Measurements from ENCODE around the gene AMPD1.

The AMPD1 gene

DNA sequence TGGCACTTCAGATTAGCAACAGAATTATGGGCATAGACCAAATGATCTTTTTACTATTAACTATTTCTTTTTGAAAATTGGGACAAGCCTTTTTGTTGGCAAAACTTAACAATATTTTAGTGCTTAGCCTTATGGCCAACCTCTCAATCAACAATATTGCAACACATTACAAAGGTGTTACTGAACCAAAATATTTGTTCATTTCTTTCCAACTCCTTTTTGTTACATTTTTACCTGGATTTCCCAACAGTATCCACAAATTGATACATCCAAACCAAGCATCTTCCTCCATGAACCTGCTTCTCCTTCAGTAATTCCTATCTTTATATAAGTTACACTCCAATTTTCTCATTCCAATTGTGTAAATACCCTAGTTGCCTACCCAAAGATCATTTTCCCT lies 1.5 kb upstream of the AMPD1 start:
- no peak for DNase-seq

DNA sequence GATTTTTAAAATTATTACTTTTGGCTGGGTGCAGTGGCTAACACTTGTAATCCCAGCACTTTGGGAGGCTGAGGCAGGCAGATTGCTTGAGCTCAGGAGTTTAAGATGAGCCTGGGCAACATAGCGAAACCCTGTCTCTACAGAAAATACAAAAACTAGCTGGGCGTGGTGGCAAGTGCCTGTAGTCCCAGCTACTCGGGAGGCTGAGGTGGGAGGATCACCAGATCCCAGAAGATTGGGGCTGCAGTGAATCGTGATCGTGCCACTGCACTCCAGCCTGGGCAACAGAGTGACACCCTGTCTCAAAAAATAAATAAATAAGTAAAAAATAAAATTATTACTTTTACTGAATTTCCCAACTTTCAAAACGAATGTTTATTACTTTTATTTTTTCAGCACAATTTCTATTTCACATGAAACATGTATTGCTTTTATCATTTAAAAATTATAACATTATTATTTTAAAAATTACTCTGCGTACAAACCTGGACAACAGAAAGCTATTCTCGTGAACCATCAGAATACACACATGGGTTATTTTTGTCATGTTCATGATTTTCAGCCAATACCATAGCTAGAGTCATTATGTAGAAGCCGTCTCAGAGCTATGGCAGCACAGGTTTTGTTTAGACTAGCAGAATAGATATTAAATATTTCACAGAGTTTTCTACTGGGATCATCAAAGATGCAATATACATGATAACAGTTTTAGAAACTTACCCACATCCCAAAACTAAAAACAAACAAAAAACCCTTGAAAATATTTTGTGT lies 621 bp downstream of the AMPD1 start:
- no peak for DNase-seq

DNA sequence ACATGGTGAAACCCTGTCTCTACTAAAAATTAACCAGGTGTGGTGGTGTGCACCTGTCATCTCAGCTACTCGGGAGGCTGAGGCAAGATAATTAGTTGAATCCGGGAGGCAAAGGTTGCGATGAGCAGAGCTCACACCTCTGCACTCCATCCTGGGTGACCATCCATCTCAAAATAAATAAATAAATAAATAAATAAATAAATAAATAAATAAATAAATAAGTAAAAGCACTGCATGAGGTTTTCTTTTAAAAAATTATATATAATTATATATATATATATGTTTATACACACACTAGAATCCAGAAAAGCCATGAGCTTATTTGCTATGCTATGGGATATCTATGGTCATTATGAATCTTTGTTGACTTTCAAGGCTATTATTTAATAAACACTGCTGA lies 2.4 kb downstream of the AMPD1 start:
- no peak for DNase-seq

DNA sequence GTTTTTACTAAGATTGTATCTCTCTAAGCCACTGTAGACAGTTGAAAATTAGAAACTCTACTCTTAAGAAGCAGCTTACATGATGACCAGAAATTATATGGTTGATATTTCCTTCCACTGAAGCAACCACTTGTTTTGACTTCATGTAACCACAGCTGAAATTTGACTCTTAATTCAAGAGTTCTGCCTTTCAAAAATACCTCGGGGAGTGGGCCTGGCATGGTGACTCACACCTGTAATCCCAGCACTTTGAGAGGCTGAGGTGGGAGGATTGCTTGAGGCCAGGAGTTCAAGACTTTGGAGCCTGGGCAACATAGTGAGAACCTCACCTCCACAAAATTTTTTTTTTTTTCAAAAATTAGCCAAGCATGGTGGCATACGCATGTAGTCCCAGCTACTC lies 4.3 kb downstream of the AMPD1 start:
- DNase-seq = no peak

DNA sequence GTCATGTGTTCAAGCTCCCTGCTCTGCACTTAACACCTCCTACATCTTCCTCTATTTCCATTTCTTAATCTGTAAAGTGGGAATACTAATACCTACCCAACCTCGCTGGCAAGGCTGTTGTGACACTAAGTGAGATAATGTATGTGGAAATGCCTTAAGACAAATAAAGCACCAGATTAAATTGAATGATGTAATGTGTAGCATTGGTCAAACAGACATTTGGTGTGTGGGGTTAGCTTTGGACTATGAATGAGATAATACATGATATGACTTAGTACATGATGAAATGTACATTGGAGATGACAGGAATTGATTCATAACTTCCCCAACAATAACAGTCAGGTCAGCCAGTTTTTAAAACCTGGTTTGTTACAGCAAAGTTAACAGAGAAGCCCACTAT lies 5.2 kb downstream of the AMPD1 start:
- DNase-seq = no peak

DNA sequence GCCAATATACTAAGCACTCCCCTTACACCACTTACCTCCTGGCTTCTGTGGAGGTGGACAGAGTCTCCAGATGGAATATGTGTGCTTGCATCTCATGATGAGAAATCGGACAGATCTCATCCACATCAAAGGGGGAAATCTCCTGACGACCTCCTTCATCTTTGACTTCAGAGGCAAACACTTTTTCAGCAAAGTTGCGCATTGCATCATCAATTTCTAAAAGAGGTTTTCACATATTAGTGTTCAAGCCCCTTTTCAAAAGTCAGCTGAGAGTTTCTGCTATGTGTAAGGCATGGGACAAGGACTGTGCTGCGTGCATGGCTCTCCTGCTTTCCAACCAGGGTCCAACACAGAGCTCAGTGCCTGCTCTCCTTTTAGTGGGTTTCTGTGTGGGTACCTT lies 6.8 kb downstream of the AMPD1 start:
- no peak for DNase-seq

DNA sequence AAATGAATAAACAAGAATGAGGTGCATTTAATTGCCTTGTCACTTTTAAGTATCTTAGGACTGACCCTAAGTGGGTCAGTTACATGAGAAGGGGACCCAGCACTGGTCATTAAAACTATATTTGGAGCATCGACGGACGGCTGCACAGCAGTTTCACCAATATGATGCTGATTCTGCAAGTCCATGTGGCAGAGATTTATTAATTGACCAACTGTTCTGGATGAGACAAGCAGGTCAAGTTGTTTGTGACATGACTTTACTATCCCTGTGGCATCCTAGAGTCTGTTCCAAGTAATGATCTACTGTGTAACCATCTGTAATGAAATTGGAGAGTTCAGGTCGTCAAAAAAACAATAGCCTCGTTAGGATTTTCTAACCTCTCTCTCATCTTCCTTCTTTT lies 9.5 kb downstream of the AMPD1 start:
- DNase-seq = no peak

DNA sequence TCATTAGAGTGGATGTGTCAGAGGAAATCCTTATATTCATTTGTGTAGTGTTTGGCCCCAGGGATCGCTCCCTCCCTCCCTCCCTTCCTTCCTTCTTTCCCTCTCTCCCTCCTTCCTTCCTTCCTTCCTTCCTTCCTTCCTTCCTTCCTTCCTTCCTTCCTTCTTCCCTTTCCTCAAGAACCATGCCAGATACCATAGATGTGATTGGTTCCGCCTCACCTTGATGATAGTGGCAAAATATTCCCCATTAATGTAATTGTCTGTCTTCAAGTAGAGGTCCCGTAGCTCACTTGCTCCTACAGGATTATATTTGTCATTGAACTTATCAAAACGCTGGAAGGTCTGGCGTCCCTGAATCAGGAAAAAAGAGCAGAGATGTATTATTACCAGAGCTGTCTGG lies 17.7 kb downstream of the AMPD1 start:
- no peak for DNase-seq

DNA sequence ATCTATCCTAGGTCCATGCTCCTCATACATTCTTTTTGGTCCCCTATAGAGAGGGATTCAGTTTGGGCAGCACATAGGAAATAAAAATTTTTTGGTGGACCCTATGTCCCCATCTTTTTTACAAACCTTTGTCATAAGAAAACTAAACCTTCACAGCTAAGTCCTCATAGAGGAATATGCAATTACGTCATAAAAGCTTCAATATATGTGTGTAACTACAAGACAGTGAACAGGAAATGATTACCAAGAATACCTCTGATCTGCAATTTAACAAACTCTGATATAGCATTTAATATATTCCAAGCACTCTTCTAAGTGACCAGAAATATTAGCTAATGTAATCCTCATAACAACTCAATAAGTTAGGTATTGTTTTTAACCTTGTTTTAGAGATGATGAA lies 19.2 kb downstream of the AMPD1 start:
- DNase-seq = no peak

DNA sequence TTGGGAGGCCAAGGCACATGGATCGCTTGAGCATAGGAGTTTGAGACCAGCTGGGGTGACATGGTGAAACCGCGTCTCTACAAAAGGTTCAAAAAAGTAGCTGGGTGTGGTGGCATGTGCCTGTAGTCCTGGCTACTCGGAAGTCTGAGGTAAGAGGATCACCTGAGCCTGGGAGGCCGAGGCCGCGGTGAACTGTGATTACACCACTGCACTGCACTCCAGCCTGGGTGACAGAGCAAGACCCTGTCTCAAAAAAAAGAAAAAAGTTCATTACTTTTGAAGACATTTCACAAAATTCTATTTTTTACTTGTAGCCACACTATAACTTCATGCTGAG lies 23.4 kb downstream of the AMPD1 start:
- DNase-seq = no peak

DNA sequence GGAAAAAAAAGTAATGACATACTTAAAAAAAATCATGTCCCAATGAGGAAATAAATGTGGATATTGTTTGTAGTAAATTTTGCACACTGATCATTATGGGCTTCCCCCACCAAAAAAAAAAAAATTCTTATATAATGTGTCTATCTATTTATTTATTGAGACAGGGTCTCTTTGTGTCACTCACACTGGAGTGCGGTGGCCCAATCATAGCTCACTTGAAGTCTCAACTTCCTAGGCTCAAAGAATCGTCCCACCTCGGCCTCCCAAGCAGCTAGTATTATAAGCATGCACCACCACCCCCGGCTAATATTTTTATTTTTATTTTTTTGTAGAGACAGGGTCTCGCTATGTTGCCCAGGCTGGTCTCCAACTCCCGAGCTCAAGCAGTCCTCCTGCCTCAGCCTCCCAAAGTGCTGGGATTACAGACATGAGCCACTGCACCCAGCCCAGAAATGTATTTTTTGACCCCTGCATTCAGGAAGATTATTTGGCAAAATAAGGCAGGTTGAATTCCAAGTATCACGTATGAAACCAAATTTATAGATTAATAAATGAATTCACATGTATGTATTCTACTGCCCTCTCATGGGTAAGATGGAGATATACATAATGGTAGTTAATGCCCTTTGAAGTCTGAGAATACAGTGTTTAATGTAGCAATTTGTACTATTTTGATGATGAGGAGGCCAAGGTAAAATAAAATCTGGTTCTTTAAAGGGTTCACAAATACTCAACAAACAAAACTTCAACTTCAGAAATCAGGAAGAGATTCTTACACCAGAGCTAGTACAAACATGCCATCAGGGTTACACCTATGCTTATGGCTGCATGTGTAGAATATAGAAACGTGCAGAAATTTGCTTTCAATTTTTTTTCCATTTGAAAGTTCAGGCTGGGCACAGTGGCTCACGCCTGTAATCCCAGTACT lies 24.1 kb downstream of the AMPD1 start:
- no peak for DNase-seq

DNA sequence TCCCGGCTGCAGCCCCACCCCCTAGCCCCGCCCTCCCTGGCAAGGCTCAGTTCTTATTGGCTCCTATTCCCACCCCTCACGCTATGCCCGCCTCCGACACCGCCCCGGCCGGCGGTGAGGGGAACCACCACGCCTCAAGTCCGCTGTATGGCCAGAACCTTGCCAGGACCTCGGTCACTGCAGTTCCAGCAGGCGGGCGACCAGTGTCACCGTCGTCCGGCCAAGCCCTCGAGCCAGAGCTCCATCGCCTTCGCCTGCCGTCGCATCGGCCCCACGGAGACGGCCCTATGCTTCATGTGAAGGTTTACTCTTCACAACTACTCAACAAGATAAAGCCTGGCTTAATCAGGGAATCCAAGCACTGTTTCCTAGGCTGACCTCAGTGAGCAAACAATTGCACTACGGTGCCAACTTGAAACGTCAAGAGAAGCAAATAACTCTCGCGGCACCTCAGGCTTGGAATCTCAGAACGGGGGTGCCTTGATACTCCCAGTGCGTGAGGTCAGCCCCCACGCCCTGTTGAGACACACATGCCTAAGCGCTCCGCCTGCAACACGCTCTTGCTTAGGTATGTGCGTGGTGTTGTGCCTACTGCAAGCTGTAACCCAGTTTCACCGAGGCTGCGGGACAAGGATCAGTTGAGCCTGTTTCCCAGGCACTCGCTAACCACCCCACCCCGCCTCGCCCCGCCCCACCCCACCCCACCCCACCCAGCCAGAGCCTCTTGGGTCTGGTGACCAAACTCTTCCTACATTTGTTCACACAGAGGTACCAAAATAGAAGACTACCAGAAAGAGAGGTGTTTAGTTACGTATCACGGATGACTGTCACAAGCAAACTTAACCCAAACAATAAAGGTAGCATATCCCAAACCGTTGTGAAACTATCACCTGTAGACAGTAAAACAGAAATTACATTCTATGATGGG lies 25.0 kb downstream of the AMPD1 start:
- DNase-seq = peak; percentile 60 to 75 (median 63)

DNA sequence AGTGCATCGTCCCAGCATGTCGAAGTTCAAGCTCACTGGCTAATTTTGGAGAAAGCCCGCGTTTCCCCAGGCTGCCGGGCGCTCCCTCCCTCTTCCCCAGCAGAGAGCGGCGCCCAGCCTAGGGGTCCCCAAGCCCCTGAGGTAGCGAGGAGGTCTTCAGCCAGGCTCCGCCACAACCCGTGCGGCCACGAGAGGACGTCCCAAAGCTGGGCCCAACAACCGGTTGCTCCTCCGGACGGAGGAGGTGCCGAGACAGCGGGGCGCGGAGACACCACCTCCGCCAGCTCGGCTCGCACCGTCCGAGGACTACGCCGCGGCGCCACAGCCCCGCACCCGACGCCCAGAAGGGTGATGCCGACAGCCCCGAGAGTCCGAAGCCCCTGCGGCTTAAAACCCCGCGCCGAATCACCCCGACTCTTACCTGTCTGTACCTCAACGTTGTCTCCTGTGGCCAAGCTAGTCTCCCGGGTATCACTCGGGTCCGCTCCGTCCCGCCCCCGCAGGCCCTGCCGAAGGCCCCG lies 25.7 kb downstream of the AMPD1 start, which contains the start of gene DENND2C:
Gene DENND2C (minus strand): TSS at position 488 of the 521 bp plus-strand sequence. CDS start 44,065 bp downstream, outside the sequence.
- no peak for DNase-seq

DNA sequence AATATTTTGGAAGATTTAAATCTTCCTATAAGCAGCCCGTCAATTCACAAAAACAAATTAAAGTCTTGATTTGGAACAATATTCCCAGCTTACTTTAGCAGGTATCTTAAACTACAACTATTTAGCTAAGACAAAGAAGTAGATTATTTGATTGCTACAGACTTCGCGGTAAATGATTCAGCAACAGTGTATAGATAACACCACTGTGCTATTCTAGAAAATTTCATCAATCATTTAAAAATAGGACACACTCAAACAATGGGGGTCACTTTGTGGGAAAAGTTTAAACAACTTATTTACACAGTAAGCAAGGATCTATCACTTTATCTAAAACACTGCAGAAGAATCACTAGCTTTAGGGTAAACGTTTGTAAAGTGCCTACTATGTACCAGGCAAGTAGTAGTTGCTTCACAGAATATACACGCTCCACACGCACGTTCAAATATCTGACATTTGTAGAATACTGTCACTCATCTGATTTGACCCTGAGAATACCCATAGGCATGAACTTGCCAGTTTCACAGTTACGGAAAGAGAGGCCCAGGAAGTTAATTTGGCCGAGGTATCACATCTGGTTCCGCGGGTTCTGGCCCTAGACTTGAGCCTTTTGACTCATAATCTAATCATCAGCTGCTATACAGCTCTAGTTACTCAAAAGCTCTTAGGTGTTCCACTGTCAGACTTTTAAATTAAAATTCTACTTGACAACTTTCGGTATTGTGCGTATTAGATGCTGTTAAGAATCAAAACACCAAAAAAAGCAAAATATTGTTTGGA lies 26.4 kb downstream of the AMPD1 start:
- no peak for DNase-seq

DNA sequence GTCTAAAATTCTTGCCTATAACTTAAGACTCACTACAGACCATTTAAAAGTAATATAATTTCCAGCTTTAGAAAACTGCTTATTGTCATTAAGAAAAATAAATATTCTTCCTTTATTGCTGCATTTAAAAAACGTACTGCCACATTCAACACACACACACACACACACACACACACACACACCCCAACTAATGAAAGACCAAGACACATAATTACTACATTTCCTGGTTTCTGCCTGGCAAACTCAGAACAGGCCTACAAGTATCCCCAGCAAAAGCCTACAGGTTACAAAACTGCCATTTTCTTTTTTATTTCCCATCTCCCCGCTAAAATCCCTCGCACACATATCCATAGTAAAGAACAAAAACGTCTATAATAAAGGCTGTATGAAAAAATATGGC lies 27.0 kb downstream of the AMPD1 start:
- DNase-seq = no peak

DNA sequence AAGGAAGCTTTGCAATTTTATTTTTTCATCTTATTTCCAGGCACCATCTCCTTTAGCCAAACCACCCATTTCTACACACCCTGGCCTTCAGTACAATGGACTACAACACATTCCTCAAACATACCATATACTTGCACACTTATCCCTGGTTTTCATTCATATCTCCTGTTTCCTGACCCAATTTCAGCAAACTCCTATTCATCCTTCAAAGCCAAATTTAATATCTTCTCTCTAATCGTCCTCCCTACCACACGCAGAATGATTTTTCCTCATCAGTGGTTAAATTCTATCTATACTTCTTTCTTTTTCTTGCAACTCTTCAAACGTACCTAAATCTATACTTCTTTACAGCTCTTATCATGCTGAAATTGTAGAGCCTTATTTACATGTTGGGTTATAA lies 28.4 kb downstream of the AMPD1 start:
- no peak for DNase-seq

DNA sequence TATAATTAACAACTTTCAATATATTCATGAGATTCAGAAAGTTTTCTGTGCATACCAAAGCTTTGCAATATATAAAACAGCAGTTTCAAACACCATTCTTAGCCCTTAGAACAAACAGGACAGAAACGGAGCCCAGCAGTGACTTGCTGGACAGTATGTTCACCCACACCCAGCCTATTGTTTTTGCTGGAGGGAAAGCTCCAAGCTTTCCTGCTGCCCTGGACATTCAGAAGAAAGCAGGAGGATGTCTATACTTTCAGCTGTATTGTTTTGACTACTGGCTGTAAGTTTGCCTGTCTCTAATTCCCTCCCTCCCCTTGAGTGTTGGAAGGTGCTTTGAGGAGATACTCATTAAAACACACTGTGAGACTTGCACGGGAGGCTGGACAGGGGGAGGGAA lies 35.1 kb downstream of the AMPD1 start:
- DNase-seq = no peak

DNA sequence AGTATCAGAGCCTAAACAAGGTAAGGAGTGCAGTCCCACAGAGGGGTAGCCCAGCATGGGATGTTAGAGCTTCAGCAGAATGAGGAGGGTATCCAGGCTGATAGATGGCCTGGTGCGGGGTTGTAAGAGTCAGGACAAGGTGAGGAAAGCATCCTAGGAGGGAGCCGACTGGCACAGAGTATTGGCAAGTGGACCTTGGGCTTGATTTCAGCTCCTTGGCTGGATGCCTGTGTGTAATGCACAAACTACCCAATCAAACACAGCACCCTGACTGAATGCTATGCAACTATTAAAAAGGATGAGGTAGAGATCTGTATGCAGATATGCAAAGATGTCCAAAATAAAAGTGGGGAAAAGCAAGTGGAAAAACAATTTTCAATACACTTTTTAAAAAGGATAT lies 43.5 kb downstream of the AMPD1 start:
- DNase-seq = no peak

DNA sequence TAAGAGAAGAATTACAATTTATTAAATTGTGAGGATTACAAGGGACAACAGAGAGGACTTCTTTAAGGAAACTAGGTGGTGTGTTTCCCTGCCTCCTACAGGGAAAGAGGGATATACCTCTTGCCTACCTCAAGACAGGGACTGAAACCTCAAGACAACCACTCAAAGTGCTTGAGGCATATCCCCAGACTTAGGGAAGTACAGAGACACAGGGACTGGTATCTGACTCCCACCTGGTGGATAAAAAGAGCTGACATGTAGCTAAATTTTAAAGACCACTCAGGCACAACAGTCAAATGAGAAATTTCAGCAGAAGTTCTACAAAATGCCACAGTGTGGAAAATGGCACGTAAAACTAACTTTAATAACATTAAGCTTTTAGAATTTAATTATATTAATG lies 46.8 kb downstream of the AMPD1 start:
- no peak for DNase-seq

DNA sequence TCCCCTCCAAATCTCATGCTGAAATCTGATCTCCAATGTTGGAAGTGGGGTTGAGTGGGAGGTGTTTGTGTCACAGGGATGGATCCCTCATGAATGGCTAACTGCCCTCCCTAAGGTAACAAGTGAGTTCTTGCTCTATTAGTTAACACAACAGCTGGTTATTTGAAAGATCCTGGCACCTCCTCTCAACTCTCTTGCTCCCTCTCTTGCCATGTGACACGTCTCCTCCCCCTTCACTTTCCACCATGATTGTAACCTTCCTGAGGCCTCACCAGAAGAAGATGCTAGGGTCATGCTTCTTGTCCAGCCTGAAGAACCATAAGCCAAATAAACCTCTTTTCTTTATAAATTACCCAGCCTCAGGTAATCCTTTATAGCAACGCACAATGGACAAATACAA lies 54.0 kb downstream of the AMPD1 start:
- no peak for DNase-seq

DNA sequence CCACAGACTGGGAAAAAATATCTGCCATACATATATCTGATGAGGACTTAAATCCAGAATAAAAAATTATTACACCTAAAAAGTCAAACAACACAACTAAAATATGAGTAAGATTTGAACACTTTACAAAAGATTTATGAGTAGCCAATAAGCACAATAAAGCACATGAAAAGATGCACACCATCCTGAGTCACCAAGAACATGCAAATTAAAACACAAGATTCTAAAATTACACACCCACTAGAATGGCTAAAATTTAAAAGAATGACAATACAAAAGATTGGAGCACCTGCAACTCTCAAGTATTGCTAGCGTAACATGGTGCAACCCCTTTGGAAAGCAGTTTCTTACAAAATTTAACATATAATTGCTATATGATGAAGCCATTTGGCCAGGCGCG lies 56.4 kb downstream of the AMPD1 start:
- DNase-seq = no peak

DNA sequence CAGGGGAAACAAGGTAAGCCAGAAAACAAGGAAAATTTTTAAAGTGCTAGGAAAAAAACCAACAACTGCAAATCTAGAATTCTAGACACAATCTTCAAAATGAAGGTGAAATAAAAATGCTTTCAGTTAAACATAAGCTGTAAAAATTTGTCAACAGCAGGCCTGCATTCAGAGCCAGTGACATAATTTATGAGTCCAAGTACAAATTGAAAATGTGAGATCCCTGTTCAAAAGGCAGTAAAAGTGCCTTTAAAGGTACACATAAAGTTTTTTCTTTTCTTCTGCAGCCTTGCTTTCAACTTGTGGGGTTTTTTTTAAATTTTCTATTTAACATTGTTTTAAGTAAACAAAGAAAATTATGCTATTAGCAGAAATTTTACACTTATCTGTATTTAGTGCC lies 62.9 kb downstream of the AMPD1 start:
- DNase-seq = no peak

All from NCI-H1417 (cell line).